Heart left ventricle (tissue), 16 donors: ENCODE data around the gene LIMS2. TPM values are rescaled to one million over a fixed set of nuclear protein-coding genes. Genes with fewer than 3 reads are reported as not detected.
A peak's percentile ranks its signal among the peaks of the same experiment; 100 is the strongest.

Source experiments
- ATAC-seq, 4 donors: fragments of 200-7000 bp; cut with Tn5 transposase; one replicate each; pipeline ENCODE4 v1.9.1; 2020 to 2022; ENCODE audit warnings: moderate library complexity in 4 of 4, mild to moderate bottlenecking in 3 of 4, moderate number of reproducible peaks in 1 of 4
- DNase-seq, 5 donors: peaks; one replicate each; pipeline ENCODE4 v3.0.0-alpha.2; 2020
- H3K27ac ChIP-seq, 12 donors: fragments of 200-600 bp; sonication (generic) in 4 of 12; one replicate each; pipeline versions ENCODE4 v1.5.0 to v1.8.0; 2016 to 2022; ENCODE audit warnings: mild to moderate bottlenecking in 2 of 12
- H3K27me3 ChIP-seq, 9 donors: fragments of 200-600 bp; sonication (generic) in 2 of 9; one replicate each; pipeline versions ENCODE4 v1.5.1 to v1.8.0; 2016 to 2022; ENCODE audit warnings: mild to moderate bottlenecking in 3 of 9
- H3K36me3 ChIP-seq, 9 donors: fragments of 200-600 bp; sonication (generic) in 2 of 9; one replicate each; pipeline versions ENCODE4 v1.5.0 to v1.8.0; 2018 to 2022; ENCODE audit warnings: mild to moderate bottlenecking in 2 of 9
- H3K4me1 ChIP-seq, 12 donors: fragments of 200-600 bp; sonication (generic) in 4 of 12; one replicate each; pipeline versions ENCODE4 v1.5.0 to v1.8.0; 2016 to 2022; ENCODE audit warnings: mild to moderate bottlenecking in 3 of 12
- H3K4me3 ChIP-seq, 12 donors: fragments of 200-600 bp; sonication (generic) in 4 of 12; one replicate each; pipeline versions ENCODE4 v1.5.0 to v1.8.0; 2017 to 2022; ENCODE audit warnings: mild to moderate bottlenecking in 9 of 12, moderate library complexity in 4 of 12
- H3K9me3 ChIP-seq, 12 donors: fragments of 200-600 bp; sonication (generic) in 4 of 12; one replicate each; pipeline versions ENCODE4 v1.5.0 to v1.8.0; 2016 to 2022; ENCODE audit warnings: mild to moderate bottlenecking in 1 of 12
- CTCF ChIP-seq, 12 donors: fragments of 200-600 bp; sonication (generic) in 4 of 12; IDR thresholded peaks; one replicate each; pipeline versions ENCODE4 v1.5.0 to v1.8.0; 2018 to 2022; ENCODE audit warnings: antibody characterized with exemption in 12 of 12, mild to moderate bottlenecking in 5 of 12
- POLR2A ChIP-seq, 2 donors: fragments of 450-650 bp; IDR thresholded peaks; one replicate each; pipeline ENCODE4 v1.6.1; 2017; ENCODE audit warnings: antibody characterized with exemption in 2 of 2, mild to moderate bottlenecking in 2 of 2, moderate library complexity in 2 of 2
- WGBS, 4 donors: extraction: QIAGEN DNeasy Blood & Tissue Kit in 2 of 4; methylation state at CpG; one replicate each; pipeline versions ENCODE4 v1.1.5 to v1.1.7; 2013 to 2018; 5-methylcytosine and 5-hydroxymethylcytosine counted together
- intact Hi-C, 10 donors: fragments of 100-400 bp; cut with DNase I; formaldehyde crosslinking; loops; one replicate each; pipeline versions ENCODE4 v1.11.1 to v1.14.2; 2022
- polyA plus RNA-seq, 2 donors: library from polyadenylated mRNA; stranded (reverse); fragments of 200-250 nt; gene quantifications; one replicate each; pipeline ENCODE4 v1.2.3, GENCODE V29; 2013
- total RNA-seq, 9 donors: library from RNA; depleted of rRNA in 2 of 9; stranded (reverse); fragments of >200 nt in 2 of 9; fragmentation: NEBNext Ultra II Directional in 3 of 9; extraction: Animal tissue kit (Norgen Biotek cat#: 25700) in 3 of 9; gene quantifications; one replicate each; pipeline versions ENCODE4 v1.1.0 to v1.2.4, GENCODE V29; 2016 to 2023
- donor health status: ischemic (EF 13 %, LVEDD 7.1; RV severe dilation, severe dysfunction).
- donor health status: healthy with polysubstance abuse.
- donor health status: DM: no; HTN: yes; CAD: no.
- donor health status: DM: no; HTN: no; CAD: no.
- donor health status: ischemic (EF 25% LVEDD 6.9; RV normal size, moderate dysfunction).
- donor health status: ischemic (EF 25% LVEDD 5.7; RV mildly dilated, moderate dysfunction).
- donor health status: healthy.
- donor health status: DM: yes; HTN: yes; CAD: no.
- donor health status: ischemic (EF 35%, LVEDD 5.7; RV mildly dilated, moderate dysfunction).
- donor health status: nonischemic (EF 11% LVEDD 7.7; RV severe dilation, severe dysfunction).
- donor health status: DM: yes; HTN: yes; CAD: no.
- donor health status: PGD.
- donor health status: ischemic (EF 29% LVEDD 5.4; RV normal size, mild dysfunction).
- donor health status: nonischemic (EF 23%, LVEDD 6.1; RV moderate dilation, normal function).

LIMS2 gene
- total and polyA plus RNA-seq, 11 donors: 97.1 to 293 (median 158) TPM

DNA sequence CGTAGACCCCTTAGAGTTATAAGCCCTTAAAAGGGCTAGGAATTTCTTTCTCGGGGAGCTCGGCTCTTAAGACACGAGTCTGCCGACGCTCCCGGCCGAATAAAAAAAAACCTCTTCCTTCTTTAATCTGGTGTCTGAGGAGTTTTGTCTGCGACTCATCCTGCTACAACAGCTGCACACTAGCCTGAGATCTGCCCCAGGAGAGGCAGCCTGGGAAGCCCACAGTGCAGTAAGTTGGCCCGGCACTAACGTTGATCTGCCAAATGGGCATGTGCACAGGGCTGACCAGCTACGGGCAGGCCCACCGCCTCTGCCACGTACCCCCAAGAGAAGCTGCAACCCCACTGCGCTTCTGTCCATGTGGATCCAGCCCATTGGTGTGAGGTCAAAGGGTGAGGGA lies 8.4 kb upstream of the LIMS2 start:
- intact Hi-C loops: loop anchor here in 4 of 10 donors (5.0 to 10.0 kb wide), 4 partner anchors 36 to 91 kb away; partner anchors contain the start of gene GPR17 (in 1 of the 4)
- H3K4me3 ChIP-seq: no peak overlapping the region
- DNase-seq: peak in 3 of 5 donors; percentile 56 to 68 (median 56)
- peaks cover 0 to 42% (median 27%) of the 10 kb centered on the region in 12 donors for H3K4me1 ChIP-seq
- WGBS, 4 donors: 49 to 66% (median 57%) methylated on average over 15 of the region's 15 CpGs
- TF ChIP-seq CTCF (IDR thresholded peaks at IDR 0.05) (no peak), POLR2A (IDR thresholded peaks at IDR 0.05) (no peak)
- peak in 2 of 4 donors; percentile 42 to 70 for ATAC-seq
- peak overlapping the region in 6 of 12 donors; percentile 25 to 82 (median 49) for H3K27ac ChIP-seq
- peaks cover 0 to 4% (median 0%) of the 10 kb centered on the region in 12 donors for H3K9me3 ChIP-seq
- H3K27me3 ChIP-seq: no peaks in the 10 kb centered on the region
- no peaks in the 10 kb centered on the region for H3K36me3 ChIP-seq

- TF ChIP-seq POLR2A (IDR thresholded peaks at IDR 0.05): no peak
- TF ChIP-seq CTCF (IDR thresholded peaks at IDR 0.05): no peak
- ATAC-seq (no peak), DNase-seq (no peak)
- intact Hi-C loops: loop anchor here in 4 of 10 donors (5.0 to 10.0 kb wide), 4 partner anchors 36 to 91 kb away; partner anchors contain the start of gene GPR17 (in 1 of the 4)
- no peaks in the 10 kb centered on the region for H3K27me3 ChIP-seq
- peaks cover 0 to 42% (median 27%) of the 10 kb centered on the region in 12 donors for H3K4me1 ChIP-seq
- no peak overlapping the region for H3K4me3 ChIP-seq
- H3K36me3 ChIP-seq: no peaks in the 10 kb centered on the region
- H3K27ac ChIP-seq: peak overlapping the region in 5 of 12 donors; percentile 46 to 82 (median 50)
- H3K9me3 ChIP-seq: no peaks in the 10 kb centered on the region
Observed at GRCh38 chr2:127683056-127683455, 7.7 kb upstream of the LIMS2 start.

- peaks cover 0 to 42% (median 31%) of the 10 kb centered on the region in 12 donors for H3K4me1 ChIP-seq
- no peak for ATAC-seq
- TF ChIP-seq POLR2A (IDR thresholded peaks at IDR 0.05) (no peak), CTCF (IDR thresholded peaks at IDR 0.05) (no peak)
- no peaks in the 10 kb centered on the region for H3K9me3 ChIP-seq
- no peak for DNase-seq
- 82 to 91% (median 87%) methylated on average over 6 of the region's 6 CpGs for WGBS, 4 donors
- peak overlapping the region in 3 of 12 donors; percentile 55 to 60 (median 57) for H3K4me3 ChIP-seq
- H3K27me3 ChIP-seq: no peaks in the 10 kb centered on the region
- H3K27ac ChIP-seq: peak overlapping the region in 10 of 12 donors; percentile 51 to 82 (median 74)
- no peaks in the 10 kb centered on the region for H3K36me3 ChIP-seq
- intact Hi-C loops: loop anchor here in 4 of 10 donors (2.0 to 10.0 kb wide), 5 partner anchors 23 to 90 kb away; partner anchors contain the start of gene GPR17 (in 1 of the 4)
Observed at GRCh38 chr2:127681976-127682857, 6.9 kb upstream of the LIMS2 start.

DNA sequence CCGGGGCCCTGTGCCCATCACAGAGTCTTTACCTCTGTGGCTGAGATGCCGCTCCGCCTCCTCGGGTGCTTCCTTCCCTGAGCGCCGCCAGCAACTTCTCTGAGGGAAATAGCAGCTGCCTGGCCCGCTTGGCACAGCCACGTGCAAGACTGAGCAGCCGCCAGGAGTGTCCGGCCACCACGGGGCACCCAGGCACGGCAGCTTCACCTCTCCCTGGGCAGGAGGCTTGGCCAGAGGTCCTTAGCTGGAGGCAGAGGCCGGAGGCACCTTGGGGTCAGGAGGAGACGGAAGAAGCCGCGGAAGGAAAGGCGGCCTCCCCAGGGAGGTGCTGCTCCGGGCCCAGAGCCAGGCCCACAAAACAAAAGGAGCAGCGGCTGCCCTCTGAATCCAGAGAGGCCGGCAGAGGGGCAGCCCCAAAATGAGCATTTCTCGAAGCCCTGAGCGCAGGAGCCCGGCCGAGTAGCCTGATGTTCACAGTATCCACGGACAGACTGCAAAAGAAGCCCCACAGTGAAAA lies 6.0 kb upstream of the LIMS2 start:
- peaks cover 0 to 50% (median 36%) of the 10 kb centered on the region in 12 donors for H3K4me1 ChIP-seq
- peak in 1 of 2 donors; percentile 66 for TF ChIP-seq POLR2A (IDR thresholded peaks at IDR 0.05)
- TF ChIP-seq CTCF (IDR thresholded peaks at IDR 0.05): no peak
- H3K27ac ChIP-seq: peak overlapping the region; percentile 38 to 82 (median 74)
- H3K9me3 ChIP-seq: no peaks in the 10 kb centered on the region
- intact Hi-C loops: loop anchor here in 4 of 10 donors (2.0 to 10.0 kb wide), 5 partner anchors 23 to 89 kb away; partner anchors contain the start of gene GPR17 (in 1 of the 4)
- DNase-seq (peak in 4 of 5 donors; percentile 63 to 82 (median 70)), ATAC-seq (peak in 3 of 4 donors; percentile 44 to 74 (median 51))
- no peaks in the 10 kb centered on the region for H3K36me3 ChIP-seq
- 41 to 60% (median 51%) methylated on average over 5 to 25 of the region's 25 CpGs for WGBS, 4 donors
- peak overlapping the region; percentile 32 to 60 (median 54) for H3K4me3 ChIP-seq
- H3K27me3 ChIP-seq: peaks cover 0 to 5% (median 0%) of the 10 kb centered on the region in 9 donors
